Stimulated activated effector memory CD8-positive, alpha-beta T cell treated with anti-CD3 and anti-CD28 coated beads, Interleukin-12 subunit alpha, Interleukin-12 subunit beta, amount 100 ng/mL, for 72 hours (primary cell): ENCODE measurements around the gene CMKLR1.

Experiments used
- ATAC-seq: fragments of 150-1000 bp; cut with Tn5 transposase; 2 replicates; pipeline ENCODE4 v1.10.0; 2021
- DNase-seq, 2 donors: peaks; one replicate each; pipeline ENCODE4 v3.0.0; 2021 to 2022; ENCODE audit warnings: low spot score in 2 of 2
- H3K27ac Mint-ChIP-seq: one replicate; pipeline ENCODE4 v1.8.0; 2022; ENCODE audit warnings: mild to moderate bottlenecking, mixed read lengths
- H3K36me3 Mint-ChIP-seq: one replicate; pipeline ENCODE4 v1.8.0; 2022; ENCODE audit warnings: mild to moderate bottlenecking, mixed read lengths
- H3K4me1 Mint-ChIP-seq: one replicate; pipeline ENCODE4 v1.8.0; 2022; ENCODE audit warnings: mixed read lengths
- H3K4me3 Mint-ChIP-seq: one replicate; pipeline ENCODE4 v1.8.0; 2022; ENCODE audit warnings: mild to moderate bottlenecking, mixed read lengths
- H3K9me3 Mint-ChIP-seq: one replicate; pipeline ENCODE4 v1.8.0; 2022; ENCODE audit warnings: mixed read lengths

Gene CMKLR1

GRCh38 chr12:108350511-108350910 lies 11.4 kb upstream of the CMKLR1 start:
- no peak overlapping the region for H3K27ac Mint-ChIP-seq
- DNase-seq: no peak

DNA sequence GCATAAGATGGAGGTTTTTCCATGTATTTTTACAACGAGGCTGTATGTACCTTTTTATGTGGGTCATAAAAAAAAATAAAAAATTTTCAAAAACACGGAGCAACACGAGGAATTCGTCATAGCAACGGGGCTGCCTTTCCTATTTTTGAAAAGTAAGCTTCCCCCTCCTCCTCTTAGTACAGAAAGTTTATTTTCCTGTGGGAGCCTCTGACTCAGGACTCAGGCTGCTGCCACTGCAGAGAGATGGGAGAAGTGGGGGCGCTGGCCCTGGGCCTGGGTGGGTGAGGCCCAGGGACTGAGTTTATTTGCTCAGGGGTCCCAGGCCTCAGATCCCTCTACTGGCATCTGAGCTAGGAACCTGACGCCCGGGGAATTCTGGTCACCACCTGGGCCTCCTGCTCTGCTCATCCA lies 10.2 kb upstream of the CMKLR1 start:
- no peak for DNase-seq
- no peak for ATAC-seq
- no peaks in the 10 kb centered on the region for H3K36me3 Mint-ChIP-seq
- no peak overlapping the region for H3K27ac Mint-ChIP-seq
- H3K9me3 Mint-ChIP-seq: no peaks in the 10 kb centered on the region
- H3K4me1 Mint-ChIP-seq: no peaks in the 10 kb centered on the region
- H3K4me3 Mint-ChIP-seq: no peak overlapping the region

More at GRCh38 chr12:108350511-108350910, 11.4 kb upstream of the CMKLR1 start:
- no peak for ATAC-seq
- Mint-ChIP-seq H3K4me3 (no peak overlapping the region), H3K36me3 (no peaks in the 10 kb centered on the region), H3K4me1 (no peaks in the 10 kb centered on the region), H3K9me3 (no peaks in the 10 kb centered on the region)

DNA sequence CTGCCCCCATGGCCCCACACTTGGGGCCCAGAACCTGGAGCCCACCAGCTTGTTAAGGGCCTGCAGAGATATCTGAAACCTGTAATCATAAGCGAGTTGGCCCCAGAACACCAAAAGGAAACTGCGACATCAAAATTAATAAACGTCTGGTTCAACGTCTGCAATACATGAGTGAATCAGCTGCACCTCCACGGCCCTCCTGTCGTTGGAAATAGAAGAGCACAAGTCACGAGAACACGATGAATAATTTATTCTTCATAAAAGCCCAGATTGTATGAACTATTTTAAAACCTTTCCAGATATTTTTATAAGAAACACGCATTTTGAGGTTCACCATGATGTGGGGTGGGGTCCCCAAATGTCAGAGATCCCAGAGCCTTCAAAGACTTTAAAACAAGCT lies 9.7 kb upstream of the CMKLR1 start:
- no peak overlapping the region for H3K4me3 Mint-ChIP-seq
- no peak overlapping the region for H3K27ac Mint-ChIP-seq
- no peak for ATAC-seq
- no peak for DNase-seq
- H3K36me3 Mint-ChIP-seq: no peaks in the 10 kb centered on the region
- no peaks in the 10 kb centered on the region for H3K9me3 Mint-ChIP-seq
- no peaks in the 10 kb centered on the region for H3K4me1 Mint-ChIP-seq

DNA sequence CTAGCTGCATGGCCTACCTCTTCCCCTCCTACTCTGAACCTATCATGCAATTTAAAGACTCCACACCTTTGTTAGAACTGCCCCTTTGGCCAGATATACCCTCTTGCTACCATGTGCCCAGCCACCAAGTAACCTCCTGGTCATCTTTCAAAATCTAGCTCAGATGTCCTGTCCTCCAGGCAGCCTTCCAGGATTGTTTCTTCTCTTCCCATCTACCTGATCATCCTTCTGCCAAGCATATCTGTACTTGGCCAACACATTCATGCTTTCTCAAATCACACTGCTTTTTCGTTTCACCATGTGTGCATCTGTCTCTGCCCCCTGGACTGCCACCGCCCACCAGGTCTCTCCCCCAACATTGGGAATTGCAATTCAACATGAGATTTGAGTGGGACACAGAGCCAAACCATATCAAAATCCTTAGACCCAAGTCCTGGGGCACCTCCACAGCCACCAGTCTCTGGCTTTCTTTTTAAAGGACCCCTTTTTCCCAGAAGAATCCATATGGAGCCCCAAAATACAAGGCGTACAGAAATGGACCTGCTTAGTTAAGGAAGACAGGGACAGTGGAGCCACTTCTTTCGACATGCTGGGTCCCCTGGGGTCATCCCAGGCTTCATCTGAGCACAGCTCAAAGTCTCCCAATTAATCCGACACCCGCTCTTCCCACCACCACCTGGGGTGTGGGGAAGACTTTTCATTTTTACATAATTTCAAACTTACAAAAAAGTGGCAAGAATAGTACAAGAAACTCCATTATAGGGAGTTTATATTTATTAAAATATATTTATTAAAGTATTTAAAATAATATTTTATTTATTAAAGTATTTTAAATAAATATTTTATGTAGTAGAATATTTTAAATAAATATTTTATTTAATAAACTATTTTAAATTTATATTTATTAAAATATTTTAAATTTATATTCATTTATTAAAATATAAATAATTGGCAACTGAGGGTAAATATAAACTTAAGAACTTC lies 7.9 kb upstream of the CMKLR1 start:
- Mint-ChIP-seq H3K4me3 (no peak overlapping the region), H3K36me3 (no peaks in the 10 kb centered on the region), H3K4me1 (no peaks in the 10 kb centered on the region), H3K27ac (no peak overlapping the region), H3K9me3 (no peaks in the 10 kb centered on the region)
- ATAC-seq (peak; percentile 44), DNase-seq (no peak)

GRCh38 chr12:108345716-108346633 lies 6.9 kb upstream of the CMKLR1 start:
- ATAC-seq (peak; percentile 6), DNase-seq (no peak)
- no peak overlapping the region for H3K27ac Mint-ChIP-seq
- no peaks in the 10 kb centered on the region for H3K4me1 Mint-ChIP-seq
- H3K9me3 Mint-ChIP-seq: no peaks in the 10 kb centered on the region
- H3K36me3 Mint-ChIP-seq: no peaks in the 10 kb centered on the region
- no peak overlapping the region for H3K4me3 Mint-ChIP-seq

- H3K4me3 Mint-ChIP-seq: no peak overlapping the region
- no peak for DNase-seq
- ATAC-seq: peak; percentile 20
- H3K27ac Mint-ChIP-seq: no peak overlapping the region
- no peaks in the 10 kb centered on the region for H3K9me3 Mint-ChIP-seq
- H3K4me1 Mint-ChIP-seq: peaks cover under 1% of the 10 kb centered on the region
- no peaks in the 10 kb centered on the region for H3K36me3 Mint-ChIP-seq
Observed at GRCh38 chr12:108342985-108343384, 3.9 kb upstream of the CMKLR1 start.

DNA sequence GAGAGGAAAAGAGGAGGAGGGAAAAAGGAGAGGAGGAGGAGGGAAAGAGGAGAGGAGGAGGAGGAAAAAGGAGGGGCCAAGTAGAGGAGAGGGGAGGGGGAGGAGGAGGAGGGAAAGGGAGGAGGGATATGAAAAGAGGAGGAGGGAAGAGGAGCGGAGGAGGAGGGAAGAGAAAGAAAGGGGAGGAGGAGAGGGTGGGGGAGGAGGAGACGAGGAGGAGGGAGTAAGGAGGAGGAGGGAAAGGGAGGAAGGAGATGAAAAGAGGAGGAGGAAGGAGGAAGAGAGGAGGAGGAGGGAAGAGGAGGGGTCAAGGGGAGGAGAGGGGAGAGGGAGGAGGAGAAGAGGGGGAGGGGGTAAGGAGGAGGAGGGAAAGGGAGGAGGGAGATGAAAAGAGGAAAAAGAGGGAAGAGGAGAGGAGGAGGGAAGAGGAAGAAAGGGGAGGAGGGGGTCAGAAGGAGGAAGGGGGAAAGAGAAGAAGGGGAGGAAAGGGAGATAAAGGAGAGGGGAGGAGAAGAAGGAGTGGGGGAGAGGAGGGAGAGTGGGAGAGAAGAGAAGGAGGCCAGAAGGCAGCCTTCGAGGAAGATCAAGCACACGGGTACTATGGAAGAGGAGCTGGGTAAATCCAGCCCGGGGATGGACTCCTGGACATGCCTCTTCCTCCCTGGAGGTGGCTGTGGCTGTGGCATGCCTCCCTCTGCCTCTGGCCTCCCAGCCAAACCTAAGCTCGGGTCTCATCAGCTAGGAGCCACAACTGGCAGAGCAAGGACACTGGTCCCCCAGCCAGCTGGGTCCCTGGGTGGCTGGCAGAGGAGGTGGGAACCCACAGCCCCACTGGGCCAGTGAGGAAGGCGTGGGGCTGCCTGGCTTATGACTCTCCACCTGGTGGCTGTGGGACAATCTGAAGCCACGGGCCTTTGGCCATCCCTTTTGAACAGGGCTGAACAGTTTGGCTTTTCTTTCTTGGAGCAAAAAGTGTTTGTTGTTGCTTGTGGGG lies 3.0 kb upstream of the CMKLR1 start:
- no peak overlapping the region for H3K4me3 Mint-ChIP-seq
- H3K9me3 Mint-ChIP-seq: no peaks in the 10 kb centered on the region
- DNase-seq: no peak
- no peak overlapping the region for H3K27ac Mint-ChIP-seq
- H3K4me1 Mint-ChIP-seq: peaks cover 8% of the 10 kb centered on the region
- no peaks in the 10 kb centered on the region for H3K36me3 Mint-ChIP-seq
- ATAC-seq: peak; percentile 27

DNA sequence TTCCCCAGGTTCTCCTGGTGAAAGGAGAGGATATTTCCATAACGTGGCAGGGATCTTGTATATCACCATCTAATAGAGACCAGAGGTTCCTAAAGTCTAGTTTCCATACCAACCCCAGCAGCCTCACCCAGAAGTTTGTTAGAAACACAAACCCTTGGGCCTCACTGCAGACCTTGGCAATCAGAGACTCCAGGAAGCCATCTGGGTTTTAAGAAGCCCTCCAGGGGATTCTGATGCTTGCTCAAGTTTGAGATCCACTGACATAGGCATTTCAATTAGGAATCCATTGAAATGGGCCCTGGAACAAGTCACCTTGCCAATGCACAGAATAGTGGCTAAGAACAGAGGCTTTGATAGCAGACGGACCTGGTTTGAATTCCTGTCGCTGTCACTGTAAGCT lies 2.2 kb upstream of the CMKLR1 start:
- no peak overlapping the region for H3K4me3 Mint-ChIP-seq
- peaks cover 10% of the 10 kb centered on the region for H3K4me1 Mint-ChIP-seq
- DNase-seq (no peak), ATAC-seq (no peak)
- no peak overlapping the region for H3K27ac Mint-ChIP-seq
- H3K36me3 Mint-ChIP-seq: no peaks in the 10 kb centered on the region
- no peaks in the 10 kb centered on the region for H3K9me3 Mint-ChIP-seq

DNA sequence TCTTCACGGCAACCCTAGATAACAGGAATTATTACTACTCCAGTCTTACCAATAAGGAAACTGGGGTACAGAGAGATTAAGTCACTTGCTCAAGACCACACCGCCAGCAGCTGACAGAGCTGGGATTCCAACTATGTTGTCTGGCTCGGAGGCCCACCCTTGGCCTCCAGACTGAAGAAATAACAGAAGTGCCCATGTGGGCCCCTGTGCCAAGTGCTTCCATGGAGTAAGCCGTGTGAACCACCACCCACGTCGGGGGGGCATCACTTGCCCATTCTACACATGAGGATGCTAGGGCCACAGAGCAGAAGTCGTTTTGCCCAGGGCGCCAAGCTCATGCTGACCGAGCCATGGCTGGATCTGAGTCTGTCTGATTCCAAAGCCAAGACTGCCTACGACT lies 926 bp upstream of the CMKLR1 start:
- no peak overlapping the region for H3K27ac Mint-ChIP-seq
- ATAC-seq (no peak), DNase-seq (no peak)
- H3K4me3 Mint-ChIP-seq: peak overlapping the region; percentile 52
- no peaks in the 10 kb centered on the region for H3K9me3 Mint-ChIP-seq
- H3K36me3 Mint-ChIP-seq: no peaks in the 10 kb centered on the region
- peaks cover 10% of the 10 kb centered on the region for H3K4me1 Mint-ChIP-seq

GRCh38 chr12:108337235-108338223 lies 1.6 kb downstream of the CMKLR1 start:
- no peaks in the 10 kb centered on the region for H3K36me3 Mint-ChIP-seq
- H3K4me1 Mint-ChIP-seq: peaks cover 26% of the 10 kb centered on the region
- H3K9me3 Mint-ChIP-seq: no peaks in the 10 kb centered on the region
- peak; percentile 62 for ATAC-seq
- H3K4me3 Mint-ChIP-seq: peak overlapping the region; percentile 21
- DNase-seq: no peak
- H3K27ac Mint-ChIP-seq: no peak overlapping the region

- Mint-ChIP-seq H3K4me3 (no peak overlapping the region), H3K4me1 (peaks cover 31% of the 10 kb centered on the region), H3K36me3 (no peaks in the 10 kb centered on the region), H3K9me3 (no peaks in the 10 kb centered on the region), H3K27ac (no peak overlapping the region)
- ATAC-seq (no peak), DNase-seq (no peak)
Observed at GRCh38 chr12:108335349-108336119, 3.6 kb downstream of the CMKLR1 start.

DNA sequence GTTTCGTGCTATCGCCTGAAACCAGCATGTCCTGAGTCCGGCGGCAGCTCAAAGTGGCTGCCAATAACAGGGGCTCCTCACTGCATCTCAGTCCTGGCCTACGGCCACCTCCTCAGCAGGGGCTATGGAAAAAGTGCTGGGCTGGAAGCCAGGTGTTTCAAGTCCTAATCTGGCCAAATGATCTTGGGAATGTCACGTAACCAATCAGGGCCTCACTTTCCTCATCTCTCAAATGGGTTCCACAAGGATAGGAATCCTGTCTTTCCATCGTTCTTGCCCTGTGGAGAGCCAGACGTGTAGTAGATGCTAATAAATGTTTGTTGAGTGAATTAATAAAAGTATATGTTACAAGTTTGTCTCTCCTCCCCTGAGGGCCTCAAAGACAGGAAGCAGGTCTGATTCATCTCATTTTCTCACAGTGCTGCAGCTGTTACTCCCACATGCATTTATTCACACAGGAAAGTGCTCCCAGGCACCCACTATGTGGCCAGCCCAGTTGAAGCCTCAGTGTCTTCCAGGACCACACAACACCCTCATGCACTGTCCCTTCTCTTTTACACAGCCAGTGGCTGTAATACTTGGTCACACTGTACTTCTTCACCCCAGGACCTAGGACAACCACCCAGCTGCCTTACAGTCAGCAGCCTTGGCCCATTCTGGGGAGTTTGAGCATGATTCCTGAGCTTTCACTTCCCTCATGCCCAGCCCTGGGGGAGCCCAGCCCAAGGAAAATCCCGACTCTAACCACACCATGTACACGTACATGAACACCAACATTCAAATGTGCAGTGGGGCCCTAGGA lies 5.0 kb downstream of the CMKLR1 start:
- DNase-seq: no peak
- peak overlapping the region; percentile 58 for H3K27ac Mint-ChIP-seq
- H3K4me3 Mint-ChIP-seq: peak overlapping the region; percentile 14
- H3K4me1 Mint-ChIP-seq: peaks cover 34% of the 10 kb centered on the region
- H3K9me3 Mint-ChIP-seq: no peaks in the 10 kb centered on the region
- peak; percentile 72 for ATAC-seq
- H3K36me3 Mint-ChIP-seq: no peaks in the 10 kb centered on the region
